Chondrocyte (in vitro differentiated cells): Measurements from ENCODE around the gene MYOT. TPM values are rescaled to one million over a fixed set of nuclear protein-coding genes. Genes with fewer than 3 reads are reported as not detected.

Experiments used
- DNase-seq: peaks from one replicate; pipeline ENCODE4 v3.0.0; 2021; ENCODE audit warnings: mixed read lengths, low spot score
- H3K27ac Mint-ChIP-seq: one replicate; pipeline ENCODE4 v1.8.0; 2021; ENCODE audit warnings: mild to moderate bottlenecking, moderate library complexity, mixed read lengths; ENCODE audit not compliant: unreplicated experiment
- H3K27me3 Mint-ChIP-seq: 2 replicates; pipeline ENCODE4 v1.8.0; 2021; ENCODE audit warnings: low read depth, mixed read lengths
- H3K36me3 Mint-ChIP-seq: 2 replicates; pipeline ENCODE4 v1.8.0; 2021; ENCODE audit warnings: low read depth, mixed read lengths
- H3K4me1 Mint-ChIP-seq: 2 replicates; pipeline ENCODE4 v1.8.0; 2021; ENCODE audit warnings: low read depth, mild to moderate bottlenecking, mixed read lengths
- H3K4me3 Mint-ChIP-seq: one replicate; pipeline ENCODE4 v1.8.0; 2021; ENCODE audit warnings: mild to moderate bottlenecking, moderate library complexity, mixed read lengths; ENCODE audit not compliant: unreplicated experiment
- H3K9me3 Mint-ChIP-seq: 2 replicates; pipeline ENCODE4 v1.8.0; 2021; ENCODE audit warnings: low read depth, mixed read lengths
- CTCF ChIP-seq: fragments of 200-600 bp; sonication (generic); IDR thresholded peaks from 2 replicates; pipeline ENCODE4 v1.5.0; 2021; ENCODE audit warnings: antibody characterized with exemption, mild to moderate bottlenecking, moderate library complexity
- total RNA-seq: library from RNA; stranded (reverse); gene quantifications from 3 replicates; pipeline ENCODE4 v1.2.1, GENCODE V29; 2021

Gene MYOT
- total RNA-seq, 1 donor from 2014 or later: not detected

- Mint-ChIP-seq H3K9me3 (no peaks in the 10 kb centered on the region), H3K27me3 (peaks cover 17% of the 10 kb centered on the region), H3K4me1 (no peaks in the 10 kb centered on the region), H3K27ac (no peak overlapping the region), H3K36me3 (peaks cover 3% of the 10 kb centered on the region), H3K4me3 (no peak overlapping the region)
- no peak for DNase-seq
- TF ChIP-seq CTCF: no peak
Observed at GRCh38 chr5:137871571-137871970, 3.9 kb downstream of the MYOT start.

GRCh38 chr5:137872466-137872865, 4.8 kb downstream of the MYOT start:
- Mint-ChIP-seq H3K27me3 (peaks cover 10% of the 10 kb centered on the region), H3K27ac (no peak overlapping the region), H3K36me3 (peaks cover 1% of the 10 kb centered on the region), H3K9me3 (no peaks in the 10 kb centered on the region), H3K4me3 (no peak overlapping the region), H3K4me1 (no peaks in the 10 kb centered on the region)
- TF ChIP-seq CTCF: no peak
- DNase-seq: no peak

DNA sequence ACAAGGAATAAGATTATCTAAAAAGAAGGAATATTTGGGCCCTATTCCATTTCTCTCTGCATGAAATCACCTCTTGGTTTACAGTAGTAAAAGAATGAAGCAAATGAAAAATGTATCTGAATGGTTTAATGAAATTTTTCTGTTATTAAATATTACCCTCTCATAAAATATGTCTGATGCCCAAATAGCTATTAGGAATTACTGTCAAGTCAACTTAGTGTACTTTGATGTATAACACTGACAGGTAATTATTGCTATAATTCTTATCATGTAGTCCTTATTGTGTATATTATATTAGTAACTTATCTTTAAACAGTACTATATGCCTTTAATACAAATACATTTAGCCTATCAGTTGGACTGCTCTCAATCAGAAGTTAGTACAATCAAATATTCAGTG, 8.4 kb downstream of the MYOT start:
- Mint-ChIP-seq H3K4me1 (peaks cover 3% of the 10 kb centered on the region), H3K36me3 (no peaks in the 10 kb centered on the region), H3K27me3 (peaks cover 7% of the 10 kb centered on the region), H3K4me3 (no peak overlapping the region), H3K27ac (no peak overlapping the region), H3K9me3 (no peaks in the 10 kb centered on the region)
- TF ChIP-seq CTCF: no peak
- DNase-seq: no peak

GRCh38 chr5:137880313-137880712, 12.7 kb downstream of the MYOT start:
- no peak for DNase-seq
- H3K4me1 Mint-ChIP-seq: peaks cover 6% of the 10 kb centered on the region
- H3K27ac Mint-ChIP-seq: no peak overlapping the region
- no peak for TF ChIP-seq CTCF
- H3K9me3 Mint-ChIP-seq: no peaks in the 10 kb centered on the region
- H3K36me3 Mint-ChIP-seq: no peaks in the 10 kb centered on the region
- no peak overlapping the region for H3K4me3 Mint-ChIP-seq
- peaks cover 3% of the 10 kb centered on the region for H3K27me3 Mint-ChIP-seq

DNA sequence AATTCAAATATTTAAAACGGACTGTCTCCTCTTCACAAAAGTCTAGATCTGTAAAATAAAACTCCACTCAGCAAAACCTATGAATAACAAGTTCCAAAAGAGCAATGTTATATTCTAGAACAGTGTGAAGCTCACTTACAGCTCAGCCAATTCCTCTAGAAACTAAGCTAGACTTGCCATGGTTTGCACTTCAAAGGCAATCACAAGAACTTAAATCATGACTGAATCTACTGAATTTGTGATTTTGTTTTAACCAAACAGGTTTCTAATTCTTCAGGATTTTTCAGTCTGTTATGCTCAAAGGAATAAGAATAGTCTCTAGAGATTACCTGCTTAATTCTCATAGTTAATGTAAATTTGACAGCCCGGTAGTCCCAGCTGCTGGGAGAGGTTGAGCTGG, 20.2 kb downstream of the MYOT start:
- H3K4me1 Mint-ChIP-seq: peaks cover 7% of the 10 kb centered on the region
- H3K4me3 Mint-ChIP-seq: no peak overlapping the region
- H3K27me3 Mint-ChIP-seq: no peaks in the 10 kb centered on the region
- TF ChIP-seq CTCF: no peak
- H3K27ac Mint-ChIP-seq: no peak overlapping the region
- no peaks in the 10 kb centered on the region for H3K9me3 Mint-ChIP-seq
- DNase-seq: no peak
- H3K36me3 Mint-ChIP-seq: no peaks in the 10 kb centered on the region
